Subcutaneous abdominal adipose tissue (tissue), 5 donors: ENCODE results near the gene PTPRCAP.

Experiments
- H3K27ac ChIP-seq: one replicate; pipeline ENCODE4 v1.7.0; 2013; ENCODE audit warnings: low read depth, mild to moderate bottlenecking, inconsistent platforms, low read length, moderate library complexity
- H3K27me3 ChIP-seq, 5 donors: one replicate each; pipeline ENCODE4 v1.7.0; 2013; ENCODE audit warnings: low read length in 5 of 5, inconsistent platforms in 1 of 5; ENCODE audit not compliant: control insufficient read depth in 5 of 5, insufficient read depth in 4 of 5
- H3K36me3 ChIP-seq, 5 donors: one replicate each; pipeline ENCODE4 v1.7.0; 2013; ENCODE audit warnings: low read length in 5 of 5; ENCODE audit not compliant: control insufficient read depth in 5 of 5, insufficient read depth in 5 of 5
- H3K4me1 ChIP-seq, 5 donors: one replicate each; pipeline ENCODE4 v1.7.0; 2013; ENCODE audit warnings: low read length in 5 of 5, mild to moderate bottlenecking in 3 of 5, moderate library complexity in 1 of 5; ENCODE audit not compliant: control insufficient read depth in 5 of 5, insufficient read depth in 5 of 5
- H3K4me3 ChIP-seq, 5 donors: one replicate each; pipeline ENCODE4 v1.7.0; 2013; ENCODE audit warnings: low read length in 5 of 5, low read depth in 1 of 5
- H3K9ac ChIP-seq, 5 donors: one replicate each; pipeline ENCODE4 v1.7.0; 2013; ENCODE audit warnings: low read length in 5 of 5, mild to moderate bottlenecking in 4 of 5, moderate library complexity in 3 of 5
- H3K9me3 ChIP-seq, 5 donors: one replicate each; pipeline ENCODE4 v1.7.0; 2013; ENCODE audit warnings: low read length in 5 of 5; ENCODE audit not compliant: control insufficient read depth in 5 of 5
- donor health status: healthy.
- donor health status: healthy.
- donor health status: healthy.
- donor health status: healthy.
- donor health status: healthy.

The PTPRCAP gene

GRCh38 chr11:67441098-67441563 lies 3.6 kb upstream of the PTPRCAP start:
- Histone ChIP-seq H3K27me3 (no peaks in the 10 kb centered on the region), H3K4me3 (no peak overlapping the region), H3K36me3 (peaks cover 0 to 52% (median 43%) of the 10 kb centered on the region in 5 donors), H3K27ac (no peak overlapping the region), H3K9me3 (no peaks in the 10 kb centered on the region), H3K4me1 (peaks cover 2 to 45% (median 38%) of the 10 kb centered on the region in 5 donors), H3K9ac (no peak overlapping the region)

DNA sequence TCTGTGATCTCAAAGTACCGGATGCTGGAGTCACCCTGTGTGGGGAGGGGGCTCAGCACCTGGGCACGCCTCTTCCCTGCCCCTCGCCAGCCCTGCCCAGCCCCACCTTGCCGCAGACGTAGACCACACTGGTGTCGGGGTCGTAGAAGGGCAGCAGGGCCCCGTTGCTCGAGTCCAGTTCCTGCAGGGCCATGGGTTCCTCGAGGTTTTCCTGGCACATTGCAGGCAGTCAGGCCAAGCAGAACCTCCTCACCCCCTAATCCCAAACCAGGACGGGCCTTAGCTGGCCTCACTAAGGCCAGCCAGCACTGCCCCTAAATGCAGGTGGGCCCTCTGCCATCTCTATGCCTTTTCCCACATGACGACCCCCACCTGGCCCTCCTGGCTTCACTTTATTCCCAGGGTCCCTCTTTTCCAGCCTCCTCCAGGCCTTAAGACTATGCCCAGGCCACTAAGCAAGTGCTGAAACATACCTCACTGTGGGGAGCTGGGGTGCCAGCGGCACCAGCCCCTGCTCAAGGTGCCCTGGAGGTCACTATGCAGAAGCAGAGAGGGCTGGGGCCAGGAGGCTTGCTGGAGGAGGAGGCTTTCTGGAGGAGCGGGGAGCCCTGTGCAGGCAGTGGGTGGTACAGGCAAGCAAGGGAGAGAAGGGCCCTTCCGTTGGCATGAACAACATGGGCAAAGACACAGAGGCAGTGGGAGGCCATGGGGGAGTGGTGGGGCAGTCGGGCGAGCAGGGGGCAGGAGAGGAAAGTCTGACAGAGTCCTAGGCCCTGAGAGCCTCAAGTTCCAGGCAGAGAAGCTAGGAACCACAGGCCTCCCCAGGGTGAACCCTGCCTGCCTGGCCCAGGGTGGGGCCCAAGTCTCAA lies 3.0 kb upstream of the PTPRCAP start:
- no peak overlapping the region for H3K27ac ChIP-seq
- peaks cover 2 to 52% (median 38%) of the 10 kb centered on the region in 5 donors for H3K4me1 ChIP-seq
- peaks cover 0 to 58% (median 49%) of the 10 kb centered on the region in 5 donors for H3K36me3 ChIP-seq
- no peaks in the 10 kb centered on the region for H3K9me3 ChIP-seq
- H3K4me3 ChIP-seq: no peak overlapping the region
- peak overlapping the region in 1 of 5 donors; percentile 47 for H3K9ac ChIP-seq
- H3K27me3 ChIP-seq: no peaks in the 10 kb centered on the region

- no peak overlapping the region for H3K27ac ChIP-seq
- H3K4me1 ChIP-seq: peaks cover 2 to 52% (median 38%) of the 10 kb centered on the region in 5 donors
These were observed 2.1 kb upstream of the PTPRCAP start for GRCh38 chr11:67439321-67440228.

DNA sequence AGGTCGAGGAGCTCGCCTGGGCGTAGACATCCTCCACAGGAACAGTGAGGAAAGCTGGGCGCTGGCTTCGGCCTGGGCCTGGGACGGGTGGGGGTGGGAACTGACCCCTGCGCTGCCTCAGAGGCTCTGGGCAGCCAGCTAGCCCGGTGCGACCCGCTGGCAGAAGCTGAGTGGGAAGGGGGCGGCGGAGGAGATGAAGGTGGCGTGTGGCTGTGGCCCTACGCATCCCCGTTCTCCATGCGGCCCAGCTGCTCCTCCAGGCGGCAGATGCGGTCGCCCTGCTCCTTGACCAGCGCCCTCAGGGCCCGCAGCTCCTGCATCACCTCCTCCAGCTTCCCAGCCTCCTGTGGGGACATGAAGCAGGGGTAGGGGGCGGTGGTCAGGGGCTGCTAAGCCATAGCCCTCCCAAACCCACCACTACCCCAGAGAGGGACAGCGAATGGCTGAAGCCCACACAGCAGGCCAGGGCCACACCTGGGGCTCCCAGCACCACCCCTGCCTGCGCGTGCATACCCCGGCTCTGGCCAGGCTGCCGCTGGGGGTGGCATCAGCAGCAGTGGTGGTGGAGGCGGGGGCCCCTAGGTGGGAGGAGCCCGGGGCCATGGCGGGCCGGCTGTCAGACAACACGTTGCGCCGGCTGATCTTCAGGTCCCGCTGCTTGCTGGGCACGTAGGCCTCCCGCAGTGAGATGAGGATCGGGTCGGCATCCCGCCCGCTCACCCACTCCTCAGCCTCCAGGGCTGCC lies 848 bp upstream of the PTPRCAP start:
- Histone ChIP-seq H3K4me3 (peak overlapping the region in 1 of 5 donors; percentile 0), H3K27me3 (no peaks in the 10 kb centered on the region), H3K9ac (no peak overlapping the region), H3K4me1 (peaks cover 2 to 46% (median 38%) of the 10 kb centered on the region in 5 donors), H3K9me3 (no peaks in the 10 kb centered on the region), H3K27ac (no peak overlapping the region), H3K36me3 (peaks cover 0 to 80% (median 69%) of the 10 kb centered on the region in 5 donors)

More at GRCh38 chr11:67439321-67440228, 2.1 kb upstream of the PTPRCAP start:
- Histone ChIP-seq H3K9ac (peak overlapping the region in 1 of 5 donors; percentile 47), H3K4me3 (no peak overlapping the region), H3K9me3 (no peaks in the 10 kb centered on the region), H3K27me3 (no peaks in the 10 kb centered on the region), H3K36me3 (peaks cover 0 to 67% (median 57%) of the 10 kb centered on the region in 5 donors)

DNA sequence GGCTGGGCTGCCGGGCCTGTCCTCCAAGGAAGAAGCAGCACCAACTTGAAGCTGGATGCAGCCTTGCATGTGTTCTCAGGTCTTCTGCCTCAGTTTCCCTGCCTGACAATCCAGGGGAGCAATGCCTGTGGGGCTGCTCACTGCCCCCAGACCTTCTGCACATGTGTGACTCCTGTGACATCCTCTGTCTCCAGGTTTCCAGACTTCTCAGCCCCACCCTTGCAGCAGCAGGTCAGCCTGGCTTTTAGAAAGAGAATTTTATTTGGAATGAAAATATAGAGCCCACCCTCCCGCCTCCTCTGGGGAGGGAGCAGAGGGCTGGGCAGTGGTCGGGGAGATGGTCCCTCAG lies 301 bp upstream of the PTPRCAP start:
- Histone ChIP-seq H3K4me1 (peaks cover 2 to 42% (median 36%) of the 10 kb centered on the region in 5 donors), H3K36me3 (peaks cover 0 to 85% (median 75%) of the 10 kb centered on the region in 5 donors)

DNA sequence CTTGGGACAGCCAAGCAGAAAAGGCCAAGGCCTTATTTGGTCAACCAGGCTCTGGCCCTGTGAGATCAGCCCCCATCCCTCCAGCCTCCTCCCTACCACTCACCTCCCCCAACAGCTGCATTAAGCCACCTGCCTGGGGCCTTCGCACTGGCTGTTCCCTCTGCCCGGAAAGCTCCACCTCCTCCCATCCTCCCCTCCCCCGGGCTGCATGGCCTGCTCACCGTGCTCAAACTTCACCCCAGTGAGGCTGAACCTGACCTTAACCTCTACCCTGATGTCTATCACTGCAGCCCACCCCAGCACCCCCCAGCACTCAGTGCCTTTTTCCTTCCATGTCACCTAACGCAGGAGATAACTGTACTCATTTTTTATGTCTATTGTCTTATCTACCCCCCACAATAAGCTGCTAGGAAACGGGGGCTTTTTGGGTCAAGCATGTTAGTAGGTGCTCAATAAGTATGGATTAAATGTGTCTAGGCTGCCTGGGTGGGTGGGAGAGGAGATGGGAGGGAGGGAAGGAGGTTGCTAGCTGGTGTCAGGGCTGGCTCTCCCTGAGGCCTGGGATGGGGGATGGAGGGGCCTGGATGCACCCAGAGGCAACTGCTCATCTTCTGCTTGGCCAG lies 912 bp downstream of the PTPRCAP start:
- Histone ChIP-seq H3K36me3 (peaks cover 0 to 90% (median 79%) of the 10 kb centered on the region in 5 donors), H3K9ac (no peak overlapping the region), H3K27me3 (no peaks in the 10 kb centered on the region), H3K9me3 (no peaks in the 10 kb centered on the region), H3K27ac (no peak overlapping the region), H3K4me1 (peaks cover 0 to 33% (median 25%) of the 10 kb centered on the region in 5 donors), H3K4me3 (peak overlapping the region in 1 of 5 donors; percentile 34)

More for the DNA sequence above, 301 bp upstream of the PTPRCAP start:
- H3K9ac ChIP-seq: peak overlapping the region in 1 of 5 donors; percentile 7
- H3K4me3 ChIP-seq: peak overlapping the region in 2 of 5 donors; percentile 0 to 38
- no peaks in the 10 kb centered on the region for H3K9me3 ChIP-seq
- H3K27me3 ChIP-seq: no peaks in the 10 kb centered on the region
- no peak overlapping the region for H3K27ac ChIP-seq

GRCh38 chr11:67435727-67436458 lies 1.6 kb downstream of the PTPRCAP start:
- Histone ChIP-seq H3K4me3 (peak overlapping the region in 1 of 5 donors; percentile 11), H3K4me1 (peaks cover 0 to 29% (median 22%) of the 10 kb centered on the region in 5 donors), H3K9me3 (no peaks in the 10 kb centered on the region), H3K36me3 (peaks cover 0 to 89% (median 77%) of the 10 kb centered on the region in 5 donors), H3K27me3 (no peaks in the 10 kb centered on the region), H3K27ac (no peak overlapping the region), H3K9ac (no peak overlapping the region)

GRCh38 chr11:67435031-67435726 lies 2.3 kb downstream of the PTPRCAP start:
- Histone ChIP-seq H3K27me3 (no peaks in the 10 kb centered on the region), H3K4me3 (no peak overlapping the region), H3K9ac (no peak overlapping the region), H3K27ac (no peak overlapping the region), H3K4me1 (peaks cover 0 to 23% (median 20%) of the 10 kb centered on the region in 5 donors), H3K36me3 (peaks cover 0 to 87% (median 70%) of the 10 kb centered on the region in 5 donors), H3K9me3 (no peaks in the 10 kb centered on the region)
